Amniotic stem cell (primary cell): Measurements from ENCODE around the gene GPATCH3.
"Not testable (repeated sequence)": the region's sequence is repeated elsewhere in the genome, so short reads cannot be mapped to it uniquely, and the experiment has no call there.

ENCODE experiments used
- DNase-seq: peaks from one replicate; lab custom pipeline; 2025; lab: John Stamatoyannopoulos, UW

GPATCH3 gene

GRCh38 chr1:26900001-26900814 is at the start of gene GPATCH3:
Gene GPATCH3, minus strand, starts transcription at chr1:26900467. Its CDS starts 25 bp downstream, at chr1:26900442.
- DNase-seq, result peak; percentile 82

GRCh38 chr1:26949926-26950319 is 49.7 kb upstream of the GPATCH3 start:
- no peak for DNase-seq

- no peak for DNase-seq
These were observed 49.1 kb upstream of the GPATCH3 start for GRCh38 chr1:26949266-26949925.

GRCh38 chr1:26948725-26949057 is 48.4 kb upstream of the GPATCH3 start:
- DNase-seq, result not testable (repeated sequence)

- DNase-seq, result no peak
These were observed 46.0 kb upstream of the GPATCH3 start for GRCh38 chr1:26946270-26946669.

- DNase-seq, result no peak
These were observed 45.5 kb upstream of the GPATCH3 start for GRCh38 chr1:26945728-26946127.

- DNase-seq, result no peak
These were observed 44.9 kb upstream of the GPATCH3 start for GRCh38 chr1:26945138-26945537.

- no peak for DNase-seq
These were observed 42.4 kb upstream of the GPATCH3 start for GRCh38 chr1:26942656-26943055.

- DNase-seq, result no peak
These were observed 41.0 kb upstream of the GPATCH3 start for GRCh38 chr1:26941311-26941710.

GRCh38 chr1:26938659-26939025 is 38.4 kb upstream of the GPATCH3 start:
- no peak for DNase-seq

- DNase-seq, result no peak
These were observed 37.9 kb upstream of the GPATCH3 start for GRCh38 chr1:26938004-26938658.

GRCh38 chr1:26936823-26937222 is 36.6 kb upstream of the GPATCH3 start:
- no peak for DNase-seq

GRCh38 chr1:26932531-26932930 is 32.3 kb upstream of the GPATCH3 start:
- no peak for DNase-seq

- no peak for DNase-seq
These were observed 23.4 kb upstream of the GPATCH3 start for GRCh38 chr1:26923711-26924110.

GRCh38 chr1:26922901-26923300 is 22.6 kb upstream of the GPATCH3 start:
- no peak for DNase-seq

- no peak for DNase-seq
These were observed 22.1 kb upstream of the GPATCH3 start for GRCh38 chr1:26922431-26922729.

GRCh38 chr1:26921540-26922430 is 21.5 kb upstream of the GPATCH3 start, which contains the start of gene NUDC:
Gene NUDC, plus strand, starts transcription at chr1:26921743. Its CDS starts 106 bp downstream, at chr1:26921849.
- peak; percentile 92 for DNase-seq

- DNase-seq, result no peak
These were observed 20.9 kb upstream of the GPATCH3 start for GRCh38 chr1:26921126-26921539.

- no peak for DNase-seq
These were observed 15.1 kb upstream of the GPATCH3 start for GRCh38 chr1:26915204-26915842.

GRCh38 chr1:26913754-26914619 is 13.7 kb upstream of the GPATCH3 start, which contains the start of gene NR0B2:
Gene NR0B2, minus strand, starts transcription at chr1:26913975. Its CDS starts 35 bp downstream, at chr1:26913940.
- DNase-seq, result no peak

GRCh38 chr1:26913389-26913753 is 13.1 kb upstream of the GPATCH3 start:
- DNase-seq, result no peak
